AG04449 (cell line): ENCODE results near the gene SOD3.

Experiments used
- CTCF ChIA-PET: fragments of 350-600 bp; formaldehyde crosslinking; extraction: SDS; loops from one replicate; lab custom pipeline; 2021; ENCODE audit warnings: antibody characterized with exemption; lab: Yijun Ruan, JAX
- POLR2A ChIA-PET: fragments of 400-600, 350-600 bp; formaldehyde crosslinking; extraction: SDS; loops from one replicate; lab custom pipeline; 2020; ENCODE audit warnings: antibody characterized with exemption, inconsistent platforms; lab: Yijun Ruan, JAX
- DNase-seq: peaks from one replicate; pipeline ENCODE4 v3.0.0-alpha.2; 2010; ENCODE audit warnings: low read depth, low spot score
- H3K4me3 ChIP-seq: 2 replicates; pipeline ENCODE4 v1.5.1; 2011; ENCODE audit warnings: low read depth, mild to moderate bottlenecking, control low read depth, low read length
- TF ChIP-seq, protein P1 (sequence below): IDR thresholded peaks from one replicate; pipeline ENCODE4 v1.5.1; 2011; ENCODE audit warnings: mild to moderate bottlenecking, moderate library complexity, low read length, control low read depth, inconsistent platforms; ENCODE audit not compliant: insufficient read depth; ENCODE audit errors: missing control alignments

Gene SOD3

DNA sequence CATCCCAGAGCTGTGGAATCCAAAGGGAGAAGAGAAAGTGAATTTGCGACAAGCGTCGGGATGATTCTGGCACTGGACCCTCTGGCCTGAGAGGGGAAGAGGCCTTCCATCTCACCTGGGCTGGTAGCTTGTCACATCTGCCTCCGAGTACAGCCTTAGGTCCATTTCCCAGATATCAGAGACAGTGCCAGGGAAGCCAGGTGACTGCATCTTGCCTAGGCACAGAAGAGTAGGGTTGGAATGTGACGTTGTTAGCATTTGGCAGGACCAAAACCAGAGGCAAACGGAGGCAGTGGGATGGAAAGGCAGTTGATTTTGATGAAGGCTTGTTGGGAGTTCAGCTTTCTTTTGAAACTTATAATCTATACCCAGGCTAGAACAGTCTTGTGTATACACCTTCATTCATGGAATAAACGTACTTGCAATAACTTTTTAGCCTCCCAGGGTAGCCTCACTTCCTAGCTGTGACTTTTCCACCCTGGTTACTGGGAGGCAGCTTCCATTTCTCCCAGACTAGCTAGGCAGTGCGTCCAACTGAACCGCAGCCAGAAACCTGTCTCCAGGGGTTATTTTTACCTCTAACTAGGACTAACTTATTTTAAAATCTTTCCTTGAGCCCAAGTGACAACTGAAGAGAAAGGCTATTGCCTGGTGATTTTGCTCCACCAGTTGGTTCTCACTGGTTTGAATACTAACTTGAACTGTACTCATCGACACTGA is 5.9 kb downstream of the SOD3 start:
- POLR2A ChIA-PET: no interaction called here
- CTCF ChIA-PET: no interaction called here

DNA sequence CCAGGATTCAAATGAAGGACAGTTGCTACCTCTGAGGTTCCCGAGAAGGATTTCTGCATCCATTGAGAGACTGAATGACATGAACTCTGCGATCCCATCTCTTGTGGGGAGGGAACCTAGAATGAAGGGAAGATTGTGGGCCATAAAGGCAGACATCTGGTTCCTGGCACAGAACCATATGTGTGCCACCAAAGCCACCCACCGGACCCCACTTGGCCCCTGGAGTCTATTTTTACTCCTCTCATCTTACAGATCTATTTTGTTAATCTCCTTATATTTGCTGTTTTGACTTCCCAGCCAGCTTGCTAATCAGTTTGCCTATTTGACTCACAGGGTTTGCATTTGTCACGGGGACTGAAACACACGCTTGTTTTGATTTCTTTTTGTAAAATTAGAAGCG is 7.3 kb downstream of the SOD3 start:
- no peak overlapping the region for H3K4me3 ChIP-seq
- TF ChIP-seq, protein P1, sequence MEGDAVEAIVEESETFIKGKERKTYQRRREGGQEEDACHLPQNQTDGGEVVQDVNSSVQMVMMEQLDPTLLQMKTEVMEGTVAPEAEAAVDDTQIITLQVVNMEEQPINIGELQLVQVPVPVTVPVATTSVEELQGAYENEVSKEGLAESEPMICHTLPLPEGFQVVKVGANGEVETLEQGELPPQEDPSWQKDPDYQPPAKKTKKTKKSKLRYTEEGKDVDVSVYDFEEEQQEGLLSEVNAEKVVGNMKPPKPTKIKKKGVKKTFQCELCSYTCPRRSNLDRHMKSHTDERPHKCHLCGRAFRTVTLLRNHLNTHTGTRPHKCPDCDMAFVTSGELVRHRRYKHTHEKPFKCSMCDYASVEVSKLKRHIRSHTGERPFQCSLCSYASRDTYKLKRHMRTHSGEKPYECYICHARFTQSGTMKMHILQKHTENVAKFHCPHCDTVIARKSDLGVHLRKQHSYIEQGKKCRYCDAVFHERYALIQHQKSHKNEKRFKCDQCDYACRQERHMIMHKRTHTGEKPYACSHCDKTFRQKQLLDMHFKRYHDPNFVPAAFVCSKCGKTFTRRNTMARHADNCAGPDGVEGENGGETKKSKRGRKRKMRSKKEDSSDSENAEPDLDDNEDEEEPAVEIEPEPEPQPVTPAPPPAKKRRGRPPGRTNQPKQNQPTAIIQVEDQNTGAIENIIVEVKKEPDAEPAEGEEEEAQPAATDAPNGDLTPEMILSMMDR: no peak
- CTCF ChIA-PET: interaction anchor here (1.2 kb wide), 1 partner anchor 34 kb away, joined by 4 read pairs; no protein-coding TSS in a partner anchor
- no peak for DNase-seq
- POLR2A ChIA-PET: no interaction called here

More for the DNA sequence above, 5.9 kb downstream of the SOD3 start:
- no peak overlapping the region for H3K4me3 ChIP-seq
- no peak for DNase-seq
- TF ChIP-seq, protein P1: no peak

DNA sequence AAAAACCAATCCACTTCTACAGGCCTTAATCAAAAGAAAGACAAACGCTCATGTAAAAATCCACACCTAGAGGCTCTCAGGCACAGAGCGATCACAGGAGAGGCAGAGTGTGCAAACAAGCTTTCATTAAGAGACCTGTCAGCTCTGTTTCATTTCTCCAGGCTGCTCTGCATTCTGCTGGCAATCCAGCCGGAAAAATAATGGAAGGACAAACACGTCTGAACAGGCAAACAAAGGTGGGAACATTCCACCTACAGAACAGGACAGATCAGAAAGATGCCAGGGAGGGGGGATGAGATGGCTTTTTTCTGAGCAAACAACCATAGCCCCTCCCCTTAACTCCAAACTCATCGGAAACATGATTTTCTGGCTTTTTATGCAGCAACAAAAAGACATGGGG is 9.7 kb downstream of the SOD3 start:
- H3K4me3 ChIP-seq: no peak overlapping the region
- DNase-seq: no peak
- CTCF ChIA-PET: no interaction called here
- TF ChIP-seq, protein P1: no peak
- POLR2A ChIA-PET: no interaction called here

DNA sequence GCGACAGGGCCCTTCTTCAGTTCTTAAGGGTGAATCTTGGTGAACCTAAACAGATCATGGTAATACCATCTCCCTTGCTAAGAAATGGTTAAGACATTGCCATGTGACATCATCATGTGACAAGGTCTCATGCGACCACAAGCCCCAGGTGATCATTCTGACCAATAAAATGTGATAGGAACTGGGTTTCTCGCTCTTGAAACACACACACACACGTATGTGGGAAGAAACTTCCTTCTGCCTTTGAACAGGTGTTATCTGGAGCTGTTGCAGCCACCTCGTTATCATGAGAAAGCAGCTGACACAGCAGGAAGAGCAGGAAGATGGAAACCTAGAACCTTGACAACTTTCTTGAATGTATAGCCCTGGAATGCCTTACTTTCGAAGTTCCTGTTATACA is 10.2 kb downstream of the SOD3 start:
- DNase-seq: no peak
- H3K4me3 ChIP-seq: no peak overlapping the region
- ChIA-PET POLR2A (no interaction called here), CTCF (interaction anchor here (1.0 kb wide), 1 partner anchor 318 kb away, joined by 3 read pairs; no protein-coding TSS in a partner anchor)
- TF ChIP-seq, protein P1: no peak

DNA sequence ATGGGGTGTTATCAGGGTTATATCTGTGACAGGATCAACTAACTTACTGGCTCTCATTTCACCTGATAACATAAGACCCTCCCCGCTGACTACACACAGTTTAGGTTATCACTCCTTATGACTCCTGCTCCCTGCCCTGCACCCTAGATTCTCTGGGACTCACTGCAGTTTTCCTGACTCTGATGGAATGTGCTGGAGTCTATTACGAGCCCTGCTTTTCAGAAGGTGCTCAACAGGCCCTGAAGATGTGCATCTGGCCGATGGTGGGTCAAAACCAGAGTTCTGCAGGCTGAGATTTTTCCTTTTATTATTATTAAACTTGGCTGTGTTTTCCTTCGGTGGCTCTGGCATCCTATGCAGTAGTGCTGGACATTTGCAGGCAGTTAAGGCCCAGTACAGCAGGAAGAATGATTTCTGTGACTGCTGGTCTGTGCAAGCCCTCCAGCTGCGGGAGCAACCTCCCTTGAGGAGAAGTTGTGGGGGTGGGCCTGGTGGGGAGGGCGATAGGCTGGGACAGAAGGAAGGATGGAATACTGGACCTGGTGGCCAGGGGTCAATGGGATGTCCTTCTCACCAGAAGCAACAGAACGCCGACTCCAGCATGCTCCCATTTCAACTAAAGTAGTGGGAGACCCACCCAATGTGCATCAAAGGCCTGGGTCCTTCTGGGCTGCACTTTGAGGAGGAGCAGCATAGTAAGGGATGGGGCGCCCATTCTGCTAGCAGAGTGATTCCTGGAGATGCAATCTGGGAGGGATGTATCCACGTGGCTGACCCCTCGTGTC is 11.0 kb downstream of the SOD3 start:
- H3K4me3 ChIP-seq: no peak overlapping the region
- CTCF ChIA-PET: interaction anchor here (1.0 to 1.6 kb wide), 2 partner anchors 13 to 319 kb away, joined by 3 to 4 read pairs; no protein-coding TSS in a partner anchor
- POLR2A ChIA-PET: no interaction called here
- no peak for DNase-seq
- TF ChIP-seq, protein P1: no peak

DNA sequence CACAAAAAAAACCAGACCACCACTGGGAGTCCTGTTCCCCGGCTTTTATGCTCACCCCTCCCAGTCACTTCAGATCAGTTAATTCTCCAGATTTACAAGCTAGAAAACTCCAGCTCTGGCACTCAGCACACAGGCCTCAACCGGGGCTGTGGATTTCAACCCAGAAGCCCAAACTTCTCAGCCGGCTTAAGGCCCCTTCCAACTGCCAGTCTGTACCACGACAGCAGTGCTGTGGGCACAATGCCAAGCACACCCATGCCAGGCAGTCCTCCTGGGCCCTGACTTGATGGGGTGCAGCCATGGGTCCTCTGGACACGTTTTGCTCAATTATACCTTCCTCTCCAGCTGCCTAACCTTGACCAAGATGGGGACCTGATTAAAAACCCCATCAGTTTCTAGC is 12.2 kb downstream of the SOD3 start:
- no peak for DNase-seq
- CTCF ChIA-PET: interaction anchor here (1.0 to 1.6 kb wide), 2 partner anchors 14 to 83 kb away, joined by 3 to 4 read pairs; no protein-coding TSS in a partner anchor
- TF ChIP-seq, protein P1: no peak
- no peak overlapping the region for H3K4me3 ChIP-seq
- POLR2A ChIA-PET: no interaction called here
